ENCODE results near the gene MREG. TPM values are rescaled to one million over a fixed set of nuclear protein-coding genes. Genes with fewer than 3 reads are reported as not detected.
A peak's percentile ranks its signal among the peaks of the same experiment; 100 is the strongest.

MREG gene
- total RNA-seq, 1 experiment from 2014 or later = 15.9 TPM

GRCh38 chr2:215983581-215984351 is 29.6 kb downstream of the MREG start:
- peak; percentile 15 for DNase-seq (ENCODE audit: low spot score)
- Histone ChIP-seq H3K4me1 (ENCODE audit: insufficient read depth, low read length, poor library complexity, severe bottlenecking) (no peaks in the 10 kb centered on the region), H3K27ac (ENCODE audit: low read depth, low read length, poor library complexity, severe bottlenecking) (no peak overlapping the region), H3K27me3 (replicated peaks; ENCODE audit: insufficient read depth, low read depth, low read length, poor library complexity) (no peaks in the 10 kb centered on the region), H3K36me3 (ENCODE audit: insufficient read depth, low read length, poor library complexity, severe bottlenecking) (no peaks in the 10 kb centered on the region), H3K9me3 (ENCODE audit: low read depth, low read length, poor library complexity, severe bottlenecking) (no peaks in the 10 kb centered on the region), H3K4me3 (ENCODE audit: low read depth, low read length, poor library complexity, severe bottlenecking) (no peak overlapping the region)
- ChIA-PET POLR2A (ENCODE audit: low non-redundant PET) (no interaction called here), CTCF (no interaction called here)
- TF ChIP-seq CTCF (conservative IDR thresholded peaks at IDR 0.05; ENCODE audit: low read depth, low read length) (no peak), EZH2 (IDR thresholded peaks at IDR 0.05; ENCODE audit: borderline replicate concordance, low read depth, low read length, poor library complexity, severe bottlenecking) (no peak)
- BruUV-seq (replicated peaks) = no TSS peak
- intact Hi-C loops (cut with micrococcal nuclease; ENCODE audit: unreplicated experiment) = no loop called here

- no peak for DNase-seq (ENCODE audit: low spot score)
- Histone ChIP-seq H3K27me3 (replicated peaks; ENCODE audit: insufficient read depth, low read depth, low read length, poor library complexity) (no peaks in the 10 kb centered on the region), H3K36me3 (ENCODE audit: insufficient read depth, low read length, poor library complexity, severe bottlenecking) (no peaks in the 10 kb centered on the region), H3K27ac (ENCODE audit: low read depth, low read length, poor library complexity, severe bottlenecking) (no peak overlapping the region), H3K4me1 (ENCODE audit: insufficient read depth, low read length, poor library complexity, severe bottlenecking) (no peaks in the 10 kb centered on the region), H3K9me3 (ENCODE audit: low read depth, low read length, poor library complexity, severe bottlenecking) (no peaks in the 10 kb centered on the region), H3K4me3 (ENCODE audit: low read depth, low read length, poor library complexity, severe bottlenecking) (no peak overlapping the region)
- intact Hi-C loops (cut with micrococcal nuclease; ENCODE audit: unreplicated experiment) = no loop called here
- CTCF ChIA-PET = no interaction called here
- POLR2A ChIA-PET (ENCODE audit: low non-redundant PET) = no interaction called here
- TF ChIP-seq EZH2 (IDR thresholded peaks at IDR 0.05; ENCODE audit: borderline replicate concordance, low read depth, low read length, poor library complexity, severe bottlenecking) (no peak), CTCF (conservative IDR thresholded peaks at IDR 0.05; ENCODE audit: low read depth, low read length) (no peak)
- no TSS peak for BruUV-seq (replicated peaks)
Observed at GRCh38 chr2:215982465-215982875, 30.9 kb downstream of the MREG start.

- intact Hi-C loops (cut with micrococcal nuclease; ENCODE audit: unreplicated experiment) = no loop called here
- no TSS peak for BruUV-seq (replicated peaks)
- CTCF ChIA-PET = no interaction called here
Observed at GRCh38 chr2:215981115-215981514, 32.2 kb downstream of the MREG start.

More at GRCh38 chr2:215981115-215981514, 32.2 kb downstream of the MREG start:
- POLR2A ChIA-PET (ENCODE audit: low non-redundant PET) = no interaction called here
- Histone ChIP-seq H3K4me1 (ENCODE audit: insufficient read depth, low read length, poor library complexity, severe bottlenecking) (no peaks in the 10 kb centered on the region), H3K27me3 (replicated peaks; ENCODE audit: insufficient read depth, low read depth, low read length, poor library complexity) (no peaks in the 10 kb centered on the region), H3K9me3 (ENCODE audit: low read depth, low read length, poor library complexity, severe bottlenecking) (no peaks in the 10 kb centered on the region), H3K4me3 (ENCODE audit: low read depth, low read length, poor library complexity, severe bottlenecking) (no peak overlapping the region), H3K36me3 (ENCODE audit: insufficient read depth, low read length, poor library complexity, severe bottlenecking) (no peaks in the 10 kb centered on the region), H3K27ac (ENCODE audit: low read depth, low read length, poor library complexity, severe bottlenecking) (no peak overlapping the region)
- no peak for DNase-seq (ENCODE audit: low spot score)
- no peak for TF ChIP-seq CTCF (conservative IDR thresholded peaks at IDR 0.05; ENCODE audit: low read depth, low read length)
- no peak for TF ChIP-seq EZH2 (IDR thresholded peaks at IDR 0.05; ENCODE audit: borderline replicate concordance, low read depth, low read length, poor library complexity, severe bottlenecking)
